Mesenchymal stem cell (in vitro differentiated cells and primary cell): ENCODE results near the gene RASAL2.
A peak's percentile ranks its signal among the peaks of the same experiment; 100 is the strongest.
"Not testable (repeated sequence)": the region's sequence is repeated elsewhere in the genome, so short reads cannot be mapped to it uniquely, and the experiment has no call there.

Experiments used
- DNase-seq: peaks from one replicate; pipeline ENCODE4 v3.0.0-alpha.2; 2013
- H2AFZ ChIP-seq: one replicate; pipeline ENCODE4 v1.6.1; 2013; ENCODE audit warnings: low read depth, mild to moderate bottlenecking, control low read depth, inconsistent platforms, low read length, moderate library complexity
- H2AK5ac ChIP-seq: 2 replicates; pipeline ENCODE4 v1.6.1; 2013; ENCODE audit warnings: low read length, moderate library complexity, mild to moderate bottlenecking, inconsistent platforms; ENCODE audit not compliant: severe bottlenecking
- H2BK120ac ChIP-seq: one replicate; pipeline ENCODE4 v1.6.1; 2013; ENCODE audit warnings: low read depth, mild to moderate bottlenecking, inconsistent platforms, low read length, moderate library complexity
- H2BK12ac ChIP-seq, 2 experiments: one replicate each; pipeline ENCODE4 v1.6.1; 2013; ENCODE audit warnings: inconsistent platforms in 2 of 2, low read length in 2 of 2, mild to moderate bottlenecking in 2 of 2, moderate library complexity in 2 of 2, control low read depth in 1 of 2
- H2BK15ac ChIP-seq: one replicate; pipeline ENCODE4 v1.6.1; 2013; ENCODE audit warnings: mild to moderate bottlenecking, low read depth, inconsistent platforms; ENCODE audit not compliant: poor library complexity, severe bottlenecking
- H2BK5ac ChIP-seq: 2 replicates; pipeline ENCODE4 v1.6.1; 2013; ENCODE audit warnings: low read depth, mild to moderate bottlenecking, low read length, control low read depth, inconsistent platforms; ENCODE audit not compliant: poor library complexity, severe bottlenecking
- H3K14ac ChIP-seq, 2 experiments: one replicate each; pipeline ENCODE4 v1.6.1; 2013; ENCODE audit warnings: inconsistent platforms in 2 of 2, low read length in 2 of 2, control low read depth in 1 of 2, mild to moderate bottlenecking in 1 of 2, moderate library complexity in 1 of 2
- H3K18ac ChIP-seq, 2 experiments: one replicate each; pipeline ENCODE4 v1.6.1; 2013; ENCODE audit warnings: inconsistent platforms in 2 of 2, low read length in 2 of 2, control low read depth in 1 of 2, low read depth in 1 of 2, mild to moderate bottlenecking in 1 of 2
- H3K23ac ChIP-seq, 2 experiments: one replicate each; pipeline ENCODE4 v1.6.1; 2013; ENCODE audit warnings: inconsistent platforms in 2 of 2, low read length in 2 of 2, mild to moderate bottlenecking in 2 of 2, moderate library complexity in 2 of 2, control low read depth in 1 of 2
- H3K27ac ChIP-seq: 2 replicates; pipeline ENCODE4 v1.5.1; 2013; ENCODE audit warnings: mild to moderate bottlenecking, moderate library complexity, low read length, control low read depth, inconsistent platforms; ENCODE audit not compliant: poor library complexity, severe bottlenecking
- H3K27me3 ChIP-seq, 2 experiments: 2 replicates each; pipeline versions ENCODE4 v1.6.1 to v1.7.0; 2013; ENCODE audit warnings: low read length in 2 of 2, mild to moderate bottlenecking in 2 of 2, moderate library complexity in 2 of 2, control low read depth in 1 of 2, inconsistent platforms in 1 of 2; ENCODE audit not compliant: control insufficient read depth in 1 of 2, insufficient read depth in 1 of 2
- H3K36me3 ChIP-seq, 2 experiments: 2 replicates each; pipeline versions ENCODE4 v1.6.1 to v1.7.0; 2013; ENCODE audit warnings: low read length in 2 of 2, control low read depth in 1 of 2, inconsistent platforms in 1 of 2, low read depth in 1 of 2, mild to moderate bottlenecking in 1 of 2; ENCODE audit not compliant: insufficient read depth in 2 of 2, control insufficient read depth in 1 of 2
- H3K4ac ChIP-seq, 2 experiments: one replicate each; pipeline ENCODE4 v1.6.1; 2013; ENCODE audit warnings: inconsistent platforms in 2 of 2, low read length in 2 of 2, mild to moderate bottlenecking in 2 of 2, moderate library complexity in 2 of 2, control low read depth in 1 of 2, low read depth in 1 of 2
- H3K4me1 ChIP-seq: 2 replicates; pipeline ENCODE4 v1.6.1; 2013; ENCODE audit warnings: low read depth, low read length, control low read depth; ENCODE audit not compliant: control insufficient read depth, insufficient read depth
- H3K4me2 ChIP-seq: 2 replicates; pipeline ENCODE4 v1.6.1; 2013; ENCODE audit warnings: low read length, mild to moderate bottlenecking, inconsistent platforms; ENCODE audit not compliant: poor library complexity, severe bottlenecking
- H3K4me3 ChIP-seq, 2 experiments: 2 replicates each; pipeline versions ENCODE4 v1.5.1 to v1.7.0; 2013; ENCODE audit warnings: low read length in 2 of 2, mild to moderate bottlenecking in 2 of 2, control low read depth in 1 of 2, low read depth in 1 of 2; ENCODE audit not compliant: insufficient read depth in 1 of 2
- H3K79me1 ChIP-seq: replicated peaks from 2 replicates; pipeline ENCODE4 v1.6.1; 2013; ENCODE audit warnings: mild to moderate bottlenecking, control low read depth, low read length, inconsistent platforms; ENCODE audit not compliant: poor library complexity, severe bottlenecking
- H3K9ac ChIP-seq: 2 replicates; pipeline ENCODE4 v1.7.0; 2013; ENCODE audit warnings: mild to moderate bottlenecking, low read length, moderate library complexity
- H3K9me3 ChIP-seq: 2 replicates; pipeline ENCODE4 v1.7.0; 2013; ENCODE audit warnings: mild to moderate bottlenecking, low read length; ENCODE audit not compliant: control insufficient read depth
- H4K8ac ChIP-seq: one replicate; pipeline ENCODE4 v1.6.1; 2013; ENCODE audit warnings: inconsistent platforms, mild to moderate bottlenecking, low read length, moderate library complexity
- H4K91ac ChIP-seq: one replicate; pipeline ENCODE4 v1.6.1; 2013; ENCODE audit warnings: mild to moderate bottlenecking, low read length, inconsistent platforms
- WGBS: methylation state at CpG from one replicate; pipeline ENCODE4 v1.1.7; 2013; ENCODE audit warnings: mixed read lengths; 5-methylcytosine and 5-hydroxymethylcytosine counted together

Gene RASAL2

GRCh38 chr1:178311164-178311563 lies 217.3 kb downstream of the RASAL2 start:
- Histone ChIP-seq H3K14ac (no peak overlapping the region), H4K8ac (no peak overlapping the region), H3K4me2 (no peak overlapping the region), H3K4ac (no peak overlapping the region), H2BK5ac (peak overlapping the region; percentile 31), H3K36me3 (no peaks in the 10 kb centered on the region), H3K18ac (no peak overlapping the region), H3K79me1 (peaks cover 10% of the 10 kb centered on the region), H3K4me1 (no peaks in the 10 kb centered on the region), H3K27me3 (no peaks in the 10 kb centered on the region), H2BK120ac (no peak overlapping the region), H3K23ac (no peak overlapping the region), H2AK5ac (no peak overlapping the region), H3K9me3 (no peaks in the 10 kb centered on the region), H2BK12ac (no peak overlapping the region), H2BK15ac (no peak overlapping the region), H4K91ac (no peak overlapping the region), H2AFZ (no peak overlapping the region), H3K27ac (no peak overlapping the region), H3K4me3 (no peak overlapping the region), H3K9ac (peak overlapping the region; percentile 65)
- no CpG with 5 or more reads among the region's 1 CpG for WGBS
- DNase-seq, result no peak

- not testable (repeated sequence) for H4K8ac ChIP-seq, DNase-seq, H3K4me2 ChIP-seq, H2AK5ac ChIP-seq, H2BK15ac ChIP-seq, H3K14ac ChIP-seq, H3K23ac ChIP-seq, H4K91ac ChIP-seq, H2BK120ac ChIP-seq, H2AFZ ChIP-seq, H3K27ac ChIP-seq, H3K4me1 ChIP-seq, H3K9me3 ChIP-seq, H3K36me3 ChIP-seq, H3K4ac ChIP-seq, H3K79me1 ChIP-seq, H3K18ac ChIP-seq, H3K9ac ChIP-seq, H2BK12ac ChIP-seq, H3K27me3 ChIP-seq, H3K4me3 ChIP-seq, H2BK5ac ChIP-seq
- WGBS, result 45% methylated on average over 14 of the region's 30 CpGs
Observed at GRCh38 chr1:178320280-178320982, 226.5 kb downstream of the RASAL2 start.

- Histone ChIP-seq H3K27ac (no peak overlapping the region), H3K23ac (no peak overlapping the region), H2AK5ac (no peak overlapping the region), H3K4me3 (no peak overlapping the region), H3K27me3 (no peaks in the 10 kb centered on the region), H2BK12ac (no peak overlapping the region), H3K18ac (no peak overlapping the region), H2BK5ac (no peak overlapping the region), H3K36me3 (no peaks in the 10 kb centered on the region), H3K79me1 (peaks cover 15% of the 10 kb centered on the region), H2AFZ (no peak overlapping the region), H2BK15ac (no peak overlapping the region), H3K14ac (no peak overlapping the region), H3K9me3 (no peaks in the 10 kb centered on the region), H3K4me2 (no peak overlapping the region), H2BK120ac (no peak overlapping the region), H4K8ac (no peak overlapping the region), H3K4ac (no peak overlapping the region), H3K4me1 (no peaks in the 10 kb centered on the region), H4K91ac (no peak overlapping the region), H3K9ac (no peak overlapping the region)
- DNase-seq, result no peak
- no CpG with 5 or more reads among the region's 1 CpG for WGBS
Observed at GRCh38 chr1:178323067-178323466, 229.2 kb downstream of the RASAL2 start.

DNA sequence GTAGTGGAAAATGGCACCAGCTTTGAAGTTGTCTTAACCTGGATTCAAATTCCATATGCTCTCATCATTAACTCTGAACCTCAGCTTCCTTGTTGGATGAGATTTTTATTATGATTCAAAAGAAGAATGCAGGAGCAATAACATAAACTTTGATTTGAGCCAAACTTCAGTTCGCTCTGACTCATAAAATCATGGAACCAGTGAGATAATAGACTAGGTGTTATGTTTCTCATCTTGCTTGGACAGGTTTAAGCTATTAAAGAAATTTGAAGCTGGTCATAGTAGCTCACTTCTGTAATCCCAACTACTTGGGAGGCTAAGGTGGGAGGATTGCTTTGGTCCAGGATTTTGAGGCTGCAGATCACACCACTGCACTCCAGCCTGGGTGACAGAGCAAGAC lies 230.1 kb downstream of the RASAL2 start:
- peaks cover 15% of the 10 kb centered on the region for H3K79me1 ChIP-seq
- H2AK5ac ChIP-seq, result no peak overlapping the region
- no peaks in the 10 kb centered on the region for H3K9me3 ChIP-seq
- H3K9ac ChIP-seq, result no peak overlapping the region
- no peaks in the 10 kb centered on the region for H3K4me1 ChIP-seq
- H2BK15ac ChIP-seq, result no peak overlapping the region
- no peak overlapping the region for H3K4me2 ChIP-seq
- H3K36me3 ChIP-seq, result no peaks in the 10 kb centered on the region
- H2BK12ac ChIP-seq, result no peak overlapping the region
- H2AFZ ChIP-seq, result no peak overlapping the region
- no peak overlapping the region for H3K4ac ChIP-seq
- no peak for DNase-seq
- H3K14ac ChIP-seq, result no peak overlapping the region
- no peak overlapping the region for H3K23ac ChIP-seq
- H3K4me3 ChIP-seq, result no peak overlapping the region
- no peak overlapping the region for H2BK120ac ChIP-seq
- H2BK5ac ChIP-seq, result no peak overlapping the region
- no peaks in the 10 kb centered on the region for H3K27me3 ChIP-seq
- no peak overlapping the region for H4K91ac ChIP-seq
- H3K18ac ChIP-seq, result no peak overlapping the region
- WGBS, result 94% methylated on average over 1 of the region's 1 CpG
- no peak overlapping the region for H4K8ac ChIP-seq
- H3K27ac ChIP-seq, result no peak overlapping the region
